Kidney tubule cell (primary cell): Measurements from ENCODE around the gene C16orf96.
A peak's percentile ranks its signal among the peaks of the same experiment; 100 is the strongest.

Source experiments
- DNase-seq: peaks from one replicate; pipeline ENCODE4 v3.0.0-alpha.2; 2018; ENCODE audit warnings: low spot score

Gene C16orf96

GRCh38 chr16:4525634-4526277 lies 30.4 kb upstream of the C16orf96 start:
- DNase-seq, result no peak

- peak; percentile 83 for DNase-seq
Observed at GRCh38 chr16:4529085-4530060, 26.8 kb upstream of the C16orf96 start.

GRCh38 chr16:4531811-4532210 lies 24.3 kb upstream of the C16orf96 start:
- DNase-seq, result no peak

GRCh38 chr16:4532238-4532637 lies 23.9 kb upstream of the C16orf96 start:
- DNase-seq, result no peak

- DNase-seq, result no peak
Observed at GRCh38 chr16:4533490-4533889, 22.6 kb upstream of the C16orf96 start.

GRCh38 chr16:4534151-4534790 lies 21.9 kb upstream of the C16orf96 start:
- no peak for DNase-seq

GRCh38 chr16:4535627-4536108 lies 20.5 kb upstream of the C16orf96 start:
- no peak for DNase-seq

GRCh38 chr16:4536391-4537106 lies 19.6 kb upstream of the C16orf96 start:
- no peak for DNase-seq

GRCh38 chr16:4537376-4538343 lies 18.5 kb upstream of the C16orf96 start:
- no peak for DNase-seq

- DNase-seq, result peak; percentile 95
Observed at GRCh38 chr16:4538350-4539235, 17.5 kb upstream of the C16orf96 start, which contains the start of gene CDIP1. Gene CDIP1 (minus strand): TSS chr16:4538773. CDS start chr16:4514130, 24,643 bp downstream.

- no peak for DNase-seq
Observed at GRCh38 chr16:4539716-4540284, 16.3 kb upstream of the C16orf96 start.

- DNase-seq, result no peak
Observed at GRCh38 chr16:4544473-4544872, 11.7 kb upstream of the C16orf96 start.

GRCh38 chr16:4548124-4548523 lies 8.0 kb upstream of the C16orf96 start:
- no peak for DNase-seq

GRCh38 chr16:4550591-4550990 lies 5.5 kb upstream of the C16orf96 start:
- DNase-seq, result no peak

- no peak for DNase-seq
Observed at GRCh38 chr16:4552541-4552940, 3.6 kb upstream of the C16orf96 start.

GRCh38 chr16:4556580-4556979 lies 440 bp downstream of the C16orf96 start:
- DNase-seq, result no peak

- DNase-seq, result no peak
Observed at GRCh38 chr16:4557973-4558372, 1.8 kb downstream of the C16orf96 start.

- DNase-seq, result no peak
Observed at GRCh38 chr16:4561596-4561995, 5.5 kb downstream of the C16orf96 start.

- DNase-seq, result no peak
Observed at GRCh38 chr16:4564661-4565267, 8.6 kb downstream of the C16orf96 start.
